Raji (cell line): ENCODE measurements around the gene COL27A1.

Experiments
- POLR2A ChIP-seq: IDR thresholded peaks from 2 replicates; pipeline ENCODE4 v1.6.1; 2011; ENCODE audit warnings: low read depth, low read length, control low read depth; ENCODE audit not compliant: insufficient read depth

Gene COL27A1

DNA sequence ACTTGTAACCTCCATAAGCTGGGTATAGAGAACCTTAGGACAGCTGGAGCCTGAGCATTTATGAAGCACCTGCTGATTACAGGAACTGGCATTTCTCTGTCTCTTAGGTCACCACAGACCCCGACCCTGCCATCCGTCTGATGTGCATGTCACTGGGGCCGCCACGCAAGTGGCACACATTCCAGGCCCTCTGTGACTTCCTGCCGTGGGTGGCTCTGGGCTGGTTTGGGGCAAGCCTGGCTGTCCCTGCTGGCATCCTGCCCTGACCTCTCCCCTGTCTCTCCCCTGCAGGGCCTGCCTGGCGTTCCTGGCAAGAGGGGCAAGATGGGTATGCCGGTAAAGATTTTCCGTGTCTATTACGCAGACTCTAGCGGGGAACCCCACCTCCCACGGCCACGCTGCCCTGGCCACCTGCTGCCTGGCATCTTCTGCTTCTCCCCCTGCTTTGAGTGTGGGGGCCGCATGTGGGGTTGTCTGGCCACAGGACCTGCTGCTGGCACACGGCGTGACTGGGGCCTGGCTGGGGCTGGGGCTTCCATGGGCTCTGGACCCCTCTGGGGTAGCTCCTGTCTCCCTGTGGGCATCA is 55.4 kb downstream of the COL27A1 start:
- no peak for TF ChIP-seq POLR2A

DNA sequence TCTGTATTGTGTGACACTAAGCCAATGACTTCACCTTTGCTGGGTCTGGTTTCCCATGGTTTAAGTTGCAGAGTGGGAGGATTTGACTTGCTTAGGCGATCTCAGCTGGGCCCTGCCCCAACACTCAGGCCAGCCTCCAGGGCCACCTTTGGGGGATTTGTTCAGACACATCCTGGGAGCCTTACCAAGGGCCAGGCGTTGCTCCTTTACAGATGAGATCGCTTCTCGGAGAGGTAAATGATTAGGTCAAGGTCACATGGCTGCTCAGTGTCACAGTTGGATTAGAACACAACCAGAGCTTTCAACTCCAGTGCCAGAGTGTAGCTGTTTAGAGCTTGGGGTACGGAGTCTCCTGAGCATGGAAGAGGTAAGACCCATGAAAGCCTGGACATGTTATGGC is 57.5 kb downstream of the COL27A1 start:
- TF ChIP-seq POLR2A, result no peak

DNA sequence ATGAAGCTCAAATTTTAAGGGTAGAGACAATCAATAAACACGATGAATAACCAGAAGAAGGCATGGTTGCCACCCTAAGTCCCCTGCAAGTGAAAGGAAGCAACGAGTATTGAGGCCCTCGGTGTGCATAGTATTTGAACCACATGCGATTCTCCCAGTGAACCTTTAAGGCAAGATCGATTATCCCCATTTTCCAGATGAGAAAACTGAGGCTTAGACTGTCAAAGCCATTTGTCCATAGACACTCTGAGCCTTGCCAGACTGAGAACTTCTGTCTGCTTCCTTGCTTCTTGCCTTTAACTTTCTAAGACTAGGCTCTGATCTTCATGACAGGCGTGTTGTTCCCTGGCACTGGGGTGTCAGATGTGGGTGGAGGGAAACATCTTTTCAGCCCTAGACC is 58.2 kb downstream of the COL27A1 start:
- no peak for TF ChIP-seq POLR2A

DNA sequence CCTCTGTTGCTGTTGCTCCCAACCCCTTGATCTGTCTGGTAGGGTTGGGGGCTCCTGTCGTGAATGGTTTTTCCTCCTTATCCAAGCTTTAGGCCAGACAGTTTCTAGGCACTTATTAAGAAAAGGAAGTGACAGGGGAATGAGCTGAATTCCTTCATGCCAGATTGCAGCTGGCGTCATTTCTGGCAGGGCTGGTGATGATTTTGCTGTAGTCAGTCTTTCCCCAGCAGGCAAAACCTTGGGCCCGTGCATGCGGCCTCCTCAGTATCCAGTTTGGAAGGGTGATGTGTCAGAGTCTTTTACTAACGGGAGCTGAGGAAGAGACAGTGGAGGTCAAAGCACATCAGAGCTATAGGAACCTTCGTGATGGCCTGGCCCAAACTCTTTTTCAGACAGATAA is 58.8 kb downstream of the COL27A1 start:
- TF ChIP-seq POLR2A, result no peak

DNA sequence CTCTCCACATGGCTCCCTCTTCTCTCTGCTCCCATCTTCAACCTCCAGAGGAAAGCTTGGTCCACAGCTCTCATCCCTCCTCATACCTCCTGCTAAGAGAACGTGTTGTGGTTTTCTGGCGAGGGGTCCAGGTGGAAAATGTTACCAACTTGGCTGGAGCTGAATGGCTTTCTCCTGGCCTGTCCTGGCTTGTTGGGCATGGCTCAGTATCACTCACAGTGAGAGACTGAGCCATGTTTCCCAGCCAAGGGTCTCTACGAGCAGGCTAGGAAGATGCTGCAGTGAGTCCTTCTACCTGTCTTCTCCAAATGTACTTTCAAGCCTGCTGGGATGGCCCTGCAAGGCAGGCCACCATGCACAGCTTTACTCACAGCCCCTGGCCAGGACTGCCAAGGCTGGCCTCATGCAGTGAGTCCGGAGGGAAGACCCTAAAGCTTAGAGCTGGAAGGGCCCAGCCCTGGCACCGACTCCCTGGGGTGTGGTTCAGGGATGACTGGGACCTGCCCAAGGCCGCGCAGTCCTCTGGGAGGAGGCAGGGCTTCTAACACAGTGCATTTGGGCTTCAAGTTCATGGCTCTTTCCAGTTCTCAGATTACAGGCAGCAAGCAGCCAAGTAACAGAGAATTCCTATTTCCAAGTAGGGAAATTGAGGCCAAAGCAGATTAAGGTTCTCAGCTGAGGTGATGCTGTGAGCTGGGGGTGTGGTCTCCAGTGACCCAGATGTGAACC is 59.5 kb downstream of the COL27A1 start:
- no peak for TF ChIP-seq POLR2A

DNA sequence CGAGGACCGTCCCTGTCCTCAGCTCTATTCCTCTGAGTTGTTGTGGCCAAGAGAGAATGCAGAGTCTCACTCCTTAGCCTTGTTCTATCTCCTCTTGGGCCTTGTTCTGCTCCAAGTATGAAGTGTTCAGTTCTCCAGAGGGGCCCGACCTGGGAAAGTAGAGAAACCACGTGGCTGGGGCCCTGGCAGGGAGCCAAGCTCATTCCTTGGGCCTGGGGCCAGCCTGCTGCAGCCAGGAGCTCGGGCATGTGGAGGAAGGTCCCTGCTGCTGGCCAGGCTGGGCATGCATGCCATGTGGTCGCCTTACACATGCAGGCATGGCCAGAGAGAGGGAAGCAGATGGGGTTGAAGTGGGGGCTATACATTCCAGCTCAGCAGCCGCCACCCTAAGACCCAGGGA is 60.7 kb downstream of the COL27A1 start:
- TF ChIP-seq POLR2A, result no peak

DNA sequence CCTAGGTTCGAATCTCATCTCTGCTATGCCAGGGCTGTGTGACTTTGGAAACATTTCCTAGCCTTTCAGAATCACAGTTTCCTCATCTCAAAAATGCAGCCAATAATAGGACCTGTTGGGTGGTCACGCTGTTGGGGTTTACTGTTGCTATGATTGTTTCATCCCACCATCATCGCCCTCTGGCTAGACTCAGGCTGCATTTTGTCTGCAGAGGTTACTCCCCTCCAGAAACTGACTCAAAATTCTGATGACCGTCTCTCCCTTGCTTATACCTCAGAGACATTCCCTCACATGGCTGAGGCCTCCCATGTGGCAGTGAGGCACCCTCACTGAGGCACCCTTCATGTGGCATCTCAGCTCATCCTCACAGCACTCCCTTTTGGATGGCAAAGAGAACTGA is 61.6 kb downstream of the COL27A1 start:
- no peak for TF ChIP-seq POLR2A

DNA sequence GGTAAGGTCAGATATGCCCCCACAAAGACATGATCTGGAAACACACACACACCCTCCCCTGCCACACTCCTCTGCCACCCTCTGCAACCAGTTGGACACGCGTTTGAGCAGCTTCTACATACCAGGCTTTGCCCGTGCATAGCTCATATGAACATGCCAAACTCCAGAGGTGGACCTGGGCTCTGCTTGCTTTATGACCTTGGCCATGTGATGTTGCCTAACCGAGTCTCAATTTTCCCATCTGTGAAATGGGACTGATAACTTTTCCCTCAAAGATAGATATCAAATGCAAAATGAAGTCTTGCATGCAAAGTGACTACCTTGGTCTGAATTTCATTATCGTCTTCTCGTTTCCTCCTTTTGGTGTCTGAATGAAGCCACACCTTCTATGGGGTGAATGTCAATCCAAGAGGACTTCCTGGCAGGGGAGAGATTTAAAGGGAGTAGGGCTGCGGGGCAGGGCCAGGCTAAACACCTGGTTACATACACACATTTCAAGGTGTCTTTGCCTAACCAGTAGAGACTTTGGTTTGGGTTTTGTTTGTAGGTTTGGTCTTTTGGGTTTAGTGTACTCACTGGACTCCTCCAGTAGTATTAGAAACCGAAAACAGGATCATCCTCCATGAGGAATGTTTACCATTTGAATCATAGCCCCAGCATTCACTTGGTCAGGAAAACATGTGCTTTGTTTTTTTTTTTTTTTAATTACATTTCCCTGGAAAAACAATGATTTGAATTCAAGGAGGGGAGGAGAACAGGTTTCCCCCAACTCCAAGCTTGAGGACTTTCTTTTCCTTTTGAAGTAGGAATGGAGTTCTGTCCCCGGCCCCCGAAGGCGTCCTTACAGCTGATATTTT is 63.2 kb downstream of the COL27A1 start:
- no peak for TF ChIP-seq POLR2A

DNA sequence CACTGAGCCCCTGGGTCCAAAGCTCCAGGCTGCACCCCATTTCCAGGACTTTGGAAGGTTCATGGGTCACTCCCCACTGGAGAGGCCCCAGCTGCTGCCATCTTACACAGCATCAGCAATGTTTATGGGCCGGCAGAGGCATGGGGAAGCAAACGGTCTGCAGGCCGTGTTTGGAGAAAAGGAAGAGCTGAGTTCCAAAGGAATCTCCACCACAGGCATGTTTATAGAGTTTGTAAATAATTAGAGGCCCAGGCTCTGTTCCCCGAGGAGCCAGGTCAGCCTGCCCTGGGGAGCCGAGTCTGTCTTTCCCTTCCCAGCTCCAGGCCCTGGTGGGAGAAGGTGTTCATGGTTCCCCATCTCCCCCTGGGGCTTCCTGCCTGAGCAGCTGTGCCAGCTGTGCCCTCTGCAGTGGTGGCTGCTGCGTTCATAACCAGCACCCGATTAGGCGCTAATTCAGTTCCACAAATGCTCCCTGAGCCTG is 64.8 kb downstream of the COL27A1 start:
- TF ChIP-seq POLR2A, result no peak

DNA sequence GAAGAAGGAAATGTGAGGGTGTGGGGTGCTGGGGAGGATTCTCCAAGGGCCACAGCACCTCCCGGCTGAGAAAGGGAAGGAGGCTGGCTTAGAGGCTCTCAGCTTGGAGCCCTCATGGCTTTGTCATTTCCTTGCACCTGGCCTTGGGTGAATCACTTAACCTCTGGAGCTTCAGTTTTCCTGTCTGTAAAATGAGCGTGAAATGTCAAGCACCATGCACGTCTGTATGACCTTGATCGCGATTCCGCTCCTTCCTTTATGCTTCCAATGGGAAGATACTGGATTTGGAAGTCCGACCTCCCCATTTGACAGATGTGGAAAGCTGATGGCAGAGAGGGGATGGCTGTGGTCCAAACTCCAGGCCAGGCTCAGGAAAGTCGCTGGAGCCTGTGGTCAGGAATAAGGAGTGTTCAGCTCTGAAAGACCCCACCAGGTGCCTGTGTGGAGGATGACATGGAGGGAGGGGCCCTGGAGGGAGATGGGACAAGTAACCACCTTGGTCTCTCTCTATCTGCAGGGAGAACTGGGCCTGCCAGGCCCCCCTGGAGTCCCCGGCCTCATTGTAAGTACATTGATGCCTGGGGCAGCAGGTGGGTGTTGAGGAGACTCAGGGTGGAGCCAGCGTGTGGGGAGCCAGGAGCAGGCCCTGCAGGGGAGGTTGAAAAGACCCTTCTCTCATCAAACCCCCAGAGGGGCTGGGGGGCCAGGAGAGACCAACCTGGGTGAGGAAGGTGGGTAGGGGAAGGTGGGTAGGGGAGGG is 66.5 kb downstream of the COL27A1 start:
- no peak for TF ChIP-seq POLR2A

DNA sequence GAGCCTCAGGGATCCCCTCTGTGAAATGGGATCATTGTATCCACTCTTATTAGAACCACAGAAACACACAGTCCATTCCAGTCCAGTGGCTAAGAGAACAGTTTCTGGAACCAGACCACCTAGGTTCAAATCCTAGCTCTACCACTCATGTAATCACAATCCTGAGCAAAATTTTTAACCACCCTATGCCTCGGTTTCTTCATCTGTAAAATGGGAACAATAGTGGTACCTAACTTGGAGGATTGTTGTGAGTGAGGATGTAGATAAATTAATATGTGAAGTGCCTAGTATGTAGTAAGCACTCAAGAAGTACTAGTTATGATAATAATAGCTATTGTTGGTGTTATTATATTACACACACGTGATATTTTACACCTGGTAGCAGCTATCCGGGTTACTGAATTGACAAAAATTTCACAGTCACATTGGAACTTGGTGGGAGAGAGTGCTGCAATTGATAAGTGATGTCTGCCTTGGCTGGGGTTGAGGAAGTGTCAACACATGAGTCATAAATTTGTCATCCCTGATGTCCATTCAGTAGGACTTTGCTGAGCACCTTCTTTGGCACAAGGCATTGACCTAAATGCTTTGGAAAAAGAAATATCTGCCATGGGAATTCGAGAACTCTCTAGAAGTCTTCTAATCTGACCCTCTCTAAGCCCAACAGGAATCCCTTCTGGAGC is 68.4 kb downstream of the COL27A1 start:
- no peak for TF ChIP-seq POLR2A

DNA sequence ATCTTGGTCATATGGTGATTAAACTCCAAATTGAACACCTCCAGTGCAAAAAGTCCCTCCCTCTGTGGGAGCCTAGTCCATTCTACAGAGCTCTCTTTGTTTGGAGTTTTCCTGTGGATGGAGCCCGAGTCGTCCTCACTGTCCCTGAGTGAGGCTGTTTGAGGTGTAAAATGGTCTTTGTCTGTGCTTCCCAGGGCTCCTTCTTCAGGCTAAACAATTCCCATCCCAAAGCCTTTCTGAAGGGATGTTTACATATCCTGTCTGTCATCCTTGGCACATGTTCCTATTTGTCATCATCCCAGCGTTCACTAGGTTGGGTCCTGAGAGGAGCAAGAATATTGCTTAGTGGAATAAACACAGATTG is 68.9 kb downstream of the COL27A1 start:
- TF ChIP-seq POLR2A, result no peak

DNA sequence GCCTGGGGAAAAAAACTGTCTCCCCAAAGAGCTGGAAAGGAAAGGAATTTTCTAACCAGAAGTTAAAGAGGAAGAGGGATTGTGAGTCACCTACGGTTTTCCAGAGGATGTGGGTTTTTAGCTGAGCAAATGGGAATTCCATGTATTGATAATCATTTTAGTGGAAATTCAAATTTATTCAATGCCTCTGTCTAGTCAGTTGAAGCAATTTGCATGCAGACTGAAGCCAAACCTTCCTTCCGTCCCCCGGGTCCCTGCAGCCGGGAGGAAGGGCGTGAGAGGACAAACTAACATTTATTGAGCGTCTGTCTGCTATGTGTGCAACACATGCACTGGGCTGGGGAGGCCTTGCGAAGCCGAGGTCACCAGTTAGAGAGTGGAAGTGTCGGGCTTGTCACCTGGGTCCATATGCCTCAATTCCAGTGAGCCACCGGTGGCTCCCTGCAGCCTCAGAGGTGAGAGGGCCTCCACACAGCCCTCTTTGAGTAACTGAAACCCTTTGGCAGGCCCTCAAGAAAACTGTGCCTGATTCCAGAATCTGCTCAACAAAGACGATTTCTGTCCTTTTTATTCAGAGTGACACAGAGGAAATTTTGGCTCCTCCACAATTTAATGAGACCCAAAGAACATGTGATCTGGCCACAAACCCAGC is 70.3 kb downstream of the COL27A1 start:
- no peak for TF ChIP-seq POLR2A
